Measurements from ENCODE around the gene RADIL. TPM values are rescaled to one million over a fixed set of nuclear protein-coding genes. Genes with fewer than 3 reads are reported as not detected.

RADIL gene
- total and polyA plus RNA-seq, 9 of the 15 experiments (the other 6 are each of a cell fraction or from before 2014, with no cell fraction given), result 0.06 to 8.1 (median 1.9) TPM; not detected in 1

GRCh38 chr7:4845740-4846142 is 37.8 kb downstream of the RADIL start (continued):
- TF ChIP-seq MGA (IDR thresholded peaks at IDR 0.05) (0 out of 2 replicates have a peak, but pooled peaks have one; percentile 17), ARID3B (CRISPR knock-in tag; IDR thresholded peaks at IDR 0.05; ENCODE audit: borderline replicate concordance) (no peak), SMARCE1 (IDR thresholded peaks at IDR 0.05) (peak; percentile 56; the same call in 1 of the 2 replicates), RBM25 (IDR thresholded peaks at IDR 0.05; ENCODE audit: low read depth, low read length, severe bottlenecking) (no peak), SMARCA4 (IDR thresholded peaks at IDR 0.05) (peak; percentile 51), CTCFL (IDR thresholded peaks at IDR 0.05; ENCODE audit: borderline replicate concordance, insufficient read depth, low read depth, low read length, poor library complexity, severe bottlenecking) (peak; percentile 91), RAD21 (CRISPR knock-in tag; conservative IDR thresholded peaks at IDR 0.05 in 1 of 2, IDR thresholded peaks at IDR 0.05 in 1 of 2) (0 out of 4 replicates have a peak, but pooled peaks of 1 of the 2 experiments have one; percentile 5), GABPB1 (CRISPR knock-in tag; IDR thresholded peaks at IDR 0.05) (0 out of 2 replicates have a peak, but pooled peaks have one; percentile 32), YY1 (IDR thresholded peaks at IDR 0.05; ENCODE audit: borderline replicate concordance in 1 of 3, control insufficient read depth in 1 of 3, extremely low read depth in 1 of 3, insufficient read depth in 3 of 3, insufficient read length in 1 of 3, insufficient replicate concordance in 2 of 3, low read depth in 1 of 3, low read length in 2 of 3) (peak in 2 of 3 experiments; percentile 61 to 81)
- TF ChIP-seq, protein P1, sequence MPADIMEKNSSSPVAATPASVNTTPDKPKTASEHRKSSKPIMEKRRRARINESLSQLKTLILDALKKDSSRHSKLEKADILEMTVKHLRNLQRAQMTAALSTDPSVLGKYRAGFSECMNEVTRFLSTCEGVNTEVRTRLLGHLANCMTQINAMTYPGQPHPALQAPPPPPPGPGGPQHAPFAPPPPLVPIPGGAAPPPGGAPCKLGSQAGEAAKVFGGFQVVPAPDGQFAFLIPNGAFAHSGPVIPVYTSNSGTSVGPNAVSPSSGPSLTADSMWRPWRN (IDR thresholded peaks at IDR 0.05; ENCODE audit: low read depth), result no peak
